OCI-LY1 (cell line): Measurements from ENCODE around the gene UBASH3B.

Experiments used
- EZH2 ChIP-seq: fragments of 200-600 bp; sonication (generic), shearing (Covaris generic); IDR thresholded peaks from 2 replicates; pipeline ENCODE4 v1.8.0; 2017; ENCODE audit warnings: borderline replicate concordance, mixed run types, mild to moderate bottlenecking, antibody characterized with exemption, low read length, moderate library complexity, mixed read lengths
- TF ChIP-seq, protein P1 (sequence below): fragments of 200-600 bp; sonication (generic), shearing (Covaris generic); IDR thresholded peaks from 2 replicates; pipeline ENCODE4 v1.5.1; 2017; ENCODE audit warnings: mild to moderate bottlenecking, antibody characterized with exemption, low read length, moderate library complexity, mixed read lengths

DNA sequence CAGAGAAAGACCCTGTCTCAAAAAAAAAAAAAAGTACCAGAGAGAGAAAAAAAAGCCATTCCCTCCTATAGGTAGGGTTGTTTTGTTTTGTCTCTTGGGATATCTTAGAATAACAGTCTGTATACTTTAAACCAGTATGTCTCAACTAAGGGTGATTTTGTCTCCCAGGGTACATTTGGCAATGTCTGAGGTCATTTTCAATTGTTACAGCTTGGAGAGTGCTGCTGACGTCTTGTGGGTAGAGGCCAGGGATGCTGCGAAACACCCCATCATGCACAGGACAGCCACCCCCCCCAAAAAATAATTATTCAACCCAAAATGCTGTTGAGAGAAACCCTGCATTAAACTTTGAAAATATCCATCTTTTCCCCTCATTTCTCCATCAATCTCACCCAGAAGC is 126.7 kb downstream of the UBASH3B start:
- TF ChIP-seq, protein P1, sequence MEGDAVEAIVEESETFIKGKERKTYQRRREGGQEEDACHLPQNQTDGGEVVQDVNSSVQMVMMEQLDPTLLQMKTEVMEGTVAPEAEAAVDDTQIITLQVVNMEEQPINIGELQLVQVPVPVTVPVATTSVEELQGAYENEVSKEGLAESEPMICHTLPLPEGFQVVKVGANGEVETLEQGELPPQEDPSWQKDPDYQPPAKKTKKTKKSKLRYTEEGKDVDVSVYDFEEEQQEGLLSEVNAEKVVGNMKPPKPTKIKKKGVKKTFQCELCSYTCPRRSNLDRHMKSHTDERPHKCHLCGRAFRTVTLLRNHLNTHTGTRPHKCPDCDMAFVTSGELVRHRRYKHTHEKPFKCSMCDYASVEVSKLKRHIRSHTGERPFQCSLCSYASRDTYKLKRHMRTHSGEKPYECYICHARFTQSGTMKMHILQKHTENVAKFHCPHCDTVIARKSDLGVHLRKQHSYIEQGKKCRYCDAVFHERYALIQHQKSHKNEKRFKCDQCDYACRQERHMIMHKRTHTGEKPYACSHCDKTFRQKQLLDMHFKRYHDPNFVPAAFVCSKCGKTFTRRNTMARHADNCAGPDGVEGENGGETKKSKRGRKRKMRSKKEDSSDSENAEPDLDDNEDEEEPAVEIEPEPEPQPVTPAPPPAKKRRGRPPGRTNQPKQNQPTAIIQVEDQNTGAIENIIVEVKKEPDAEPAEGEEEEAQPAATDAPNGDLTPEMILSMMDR = no peak
- TF ChIP-seq EZH2 = no peak
